Natural killer cell treated with Interleukin-12 subunit alpha and Interleukin-12 subunit beta and Interleukin-15 and Interleukin-18, amount 100 ng/mL, for 72 hours (primary cell): ENCODE results near the gene ANP32E. TPM values are rescaled to one million over a fixed set of nuclear protein-coding genes. Genes with fewer than 3 reads are reported as not detected.
"Not testable (repeated sequence)": the region's sequence is repeated elsewhere in the genome, so short reads cannot be mapped to it uniquely, and the experiment has no call there.

Experiments used
- ATAC-seq, 2 donors: fragments of 150-1000 bp; cut with Tn5 transposase in 1 of 2; sonication (Bioruptor Pico), chemical (Tn5 transposase) in 1 of 2; 2 replicates each; pipeline ENCODE4 v1.10.0; 2021
- DNase-seq: peaks from one replicate; pipeline ENCODE4 v3.0.0; 2022; ENCODE audit warnings: low spot score
- H3K27ac Mint-ChIP-seq, 2 donors: 1 replicate in 1 of 2; 2 replicates in 1 of 2; pipeline ENCODE4 v1.8.0; 2022; ENCODE audit warnings: mixed read lengths in 2 of 2, mild to moderate bottlenecking in 1 of 2, moderate library complexity in 1 of 2
- H3K27me3 Mint-ChIP-seq, 2 donors: 1 replicate in 1 of 2; 2 replicates in 1 of 2; pipeline ENCODE4 v1.8.0; 2022; ENCODE audit warnings: mixed read lengths in 2 of 2
- H3K36me3 Mint-ChIP-seq: one replicate; pipeline ENCODE4 v1.8.0; 2022; ENCODE audit warnings: mixed read lengths
- H3K4me1 Mint-ChIP-seq, 2 donors: 1 replicate in 1 of 2; 2 replicates in 1 of 2; pipeline ENCODE4 v1.8.0; 2022; ENCODE audit warnings: low read depth in 2 of 2, mixed read lengths in 2 of 2, mild to moderate bottlenecking in 1 of 2
- H3K4me3 Mint-ChIP-seq: one replicate; pipeline ENCODE4 v1.8.0; 2022; ENCODE audit warnings: mixed read lengths
- H3K9me3 Mint-ChIP-seq: 2 replicates; pipeline ENCODE4 v1.8.0; 2022; ENCODE audit warnings: mixed read lengths
- total RNA-seq, 2 donors: library from RNA; stranded (reverse); gene quantifications; one replicate each; pipeline ENCODE4 v1.2.3, GENCODE V29; 2022

ANP32E gene
- total RNA-seq, 2 donors from 2014 or later: 157 to 164 TPM

DNA sequence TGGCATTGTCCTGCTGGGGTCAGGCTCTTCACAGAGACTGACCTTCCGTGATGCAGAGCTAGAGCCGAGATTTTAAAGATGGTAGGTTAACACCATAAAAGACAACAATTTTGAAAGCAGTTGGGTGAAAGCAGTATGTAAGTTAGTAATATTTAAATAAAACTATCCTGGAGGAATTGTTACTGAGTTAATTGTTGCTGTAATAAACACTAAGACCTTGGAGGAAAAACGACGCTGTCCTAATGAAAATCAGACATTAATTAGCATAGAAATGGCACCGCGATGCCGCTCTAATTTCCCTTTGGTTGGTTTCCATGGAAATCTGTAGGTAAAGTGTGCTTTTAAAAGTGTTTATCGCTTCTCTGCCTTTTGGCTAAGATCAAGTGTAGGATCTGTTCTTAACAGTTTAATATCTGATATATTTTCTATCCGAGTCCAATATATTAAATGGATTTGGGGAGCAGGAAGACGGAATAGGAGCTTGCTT lies 745 bp upstream of the ANP32E start:
- no peak for ATAC-seq
- Mint-ChIP-seq H3K4me3 (no peak overlapping the region), H3K9me3 (no peaks in the 10 kb centered on the region), H3K27me3 (peaks cover 0 to 2% of the 10 kb centered on the region in 2 donors), H3K4me1 (peaks cover 13 to 18% of the 10 kb centered on the region in 2 donors), H3K36me3 (no peaks in the 10 kb centered on the region), H3K27ac (no peak overlapping the region)
- no peak for DNase-seq

DNA sequence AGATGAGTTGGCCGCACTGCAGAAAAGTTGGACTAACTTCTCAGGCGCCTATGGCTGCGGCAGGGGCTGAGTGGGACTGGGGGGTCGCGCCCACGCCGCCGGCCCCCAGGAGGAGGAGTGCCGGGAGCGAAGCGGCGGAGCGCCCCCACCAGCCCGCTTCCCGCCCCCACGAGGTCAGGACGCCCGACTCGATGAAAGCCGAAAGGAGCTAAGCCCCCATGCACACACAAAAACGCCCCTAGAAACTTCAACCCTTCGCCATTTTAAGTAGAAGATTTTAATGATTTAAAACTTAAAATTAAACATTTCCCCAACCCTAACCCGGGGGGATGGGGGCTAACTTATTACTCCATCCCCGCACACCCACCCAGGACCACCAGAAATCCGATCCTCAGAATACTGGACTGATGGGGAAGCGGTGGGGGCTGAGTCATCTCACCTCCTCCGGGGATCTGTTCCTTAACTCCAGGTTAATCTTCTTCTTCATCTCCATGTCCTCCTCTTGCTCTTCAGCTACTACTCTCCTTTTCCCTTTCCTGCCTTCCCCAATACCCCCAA lies 539 bp downstream of the ANP32E start:
- H3K4me1 Mint-ChIP-seq: peaks cover 13 to 18% of the 10 kb centered on the region in 2 donors
- no peak overlapping the region for H3K27ac Mint-ChIP-seq
- peak in 1 of 2 donors; percentile 2 for ATAC-seq
- DNase-seq: no peak
- H3K27me3 Mint-ChIP-seq: peaks cover 0 to 2% of the 10 kb centered on the region in 2 donors
- no peak overlapping the region for H3K4me3 Mint-ChIP-seq
- no peaks in the 10 kb centered on the region for H3K36me3 Mint-ChIP-seq
- H3K9me3 Mint-ChIP-seq: no peaks in the 10 kb centered on the region

DNA sequence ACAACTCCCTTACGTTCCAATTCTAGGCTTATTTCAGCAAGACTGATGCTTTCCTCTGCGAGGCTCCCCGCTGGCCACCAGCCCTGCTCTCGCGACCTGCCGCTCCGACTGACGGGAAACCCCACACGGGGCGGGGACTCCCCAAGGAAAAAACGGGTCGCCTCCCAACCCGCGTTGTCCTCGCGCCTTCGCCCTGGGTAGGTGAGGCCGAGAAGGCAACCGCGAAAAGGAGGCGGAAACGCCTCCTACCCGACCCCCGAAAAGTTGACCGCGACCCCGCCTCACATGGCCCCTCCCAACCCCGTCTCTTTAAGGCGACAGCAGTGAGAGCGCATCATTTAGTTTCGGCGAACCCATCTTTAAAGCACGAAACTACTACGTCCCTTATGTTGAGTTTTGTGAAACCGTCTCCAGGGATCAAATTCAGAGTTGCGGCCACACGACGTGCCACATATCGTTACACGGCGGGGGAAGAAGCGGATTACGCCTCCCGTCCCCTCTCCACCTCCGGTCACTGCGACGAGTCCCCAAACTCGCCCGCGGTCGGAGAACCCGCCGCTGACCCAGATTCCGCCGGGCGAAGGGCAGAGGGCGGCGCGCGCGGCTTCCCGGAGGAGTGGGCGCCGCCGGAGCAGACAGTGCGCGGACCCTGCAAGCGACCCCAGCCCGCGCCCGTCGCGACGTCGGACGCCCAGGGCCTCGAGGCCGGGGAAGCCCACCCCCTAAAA lies 1.2 kb downstream of the ANP32E start:
- DNase-seq (peak; percentile 97), ATAC-seq (peak; percentile 78 to 83)
- Mint-ChIP-seq H3K9me3 (no peaks in the 10 kb centered on the region), H3K4me3 (no peak overlapping the region), H3K36me3 (no peaks in the 10 kb centered on the region), H3K4me1 (peaks cover 13 to 18% of the 10 kb centered on the region in 2 donors), H3K27me3 (peaks cover 0 to 2% of the 10 kb centered on the region in 2 donors), H3K27ac (no peak overlapping the region)

- DNase-seq (no peak), ATAC-seq (no peak)
- Mint-ChIP-seq H3K9me3 (no peaks in the 10 kb centered on the region), H3K27ac (no peak overlapping the region), H3K4me1 (peaks cover 13 to 18% of the 10 kb centered on the region in 2 donors), H3K27me3 (peaks cover 0 to 2% of the 10 kb centered on the region in 2 donors), H3K36me3 (no peaks in the 10 kb centered on the region), H3K4me3 (no peak overlapping the region)
Measured at GRCh38 chr1:150234309-150234565, 1.7 kb downstream of the ANP32E start.

DNA sequence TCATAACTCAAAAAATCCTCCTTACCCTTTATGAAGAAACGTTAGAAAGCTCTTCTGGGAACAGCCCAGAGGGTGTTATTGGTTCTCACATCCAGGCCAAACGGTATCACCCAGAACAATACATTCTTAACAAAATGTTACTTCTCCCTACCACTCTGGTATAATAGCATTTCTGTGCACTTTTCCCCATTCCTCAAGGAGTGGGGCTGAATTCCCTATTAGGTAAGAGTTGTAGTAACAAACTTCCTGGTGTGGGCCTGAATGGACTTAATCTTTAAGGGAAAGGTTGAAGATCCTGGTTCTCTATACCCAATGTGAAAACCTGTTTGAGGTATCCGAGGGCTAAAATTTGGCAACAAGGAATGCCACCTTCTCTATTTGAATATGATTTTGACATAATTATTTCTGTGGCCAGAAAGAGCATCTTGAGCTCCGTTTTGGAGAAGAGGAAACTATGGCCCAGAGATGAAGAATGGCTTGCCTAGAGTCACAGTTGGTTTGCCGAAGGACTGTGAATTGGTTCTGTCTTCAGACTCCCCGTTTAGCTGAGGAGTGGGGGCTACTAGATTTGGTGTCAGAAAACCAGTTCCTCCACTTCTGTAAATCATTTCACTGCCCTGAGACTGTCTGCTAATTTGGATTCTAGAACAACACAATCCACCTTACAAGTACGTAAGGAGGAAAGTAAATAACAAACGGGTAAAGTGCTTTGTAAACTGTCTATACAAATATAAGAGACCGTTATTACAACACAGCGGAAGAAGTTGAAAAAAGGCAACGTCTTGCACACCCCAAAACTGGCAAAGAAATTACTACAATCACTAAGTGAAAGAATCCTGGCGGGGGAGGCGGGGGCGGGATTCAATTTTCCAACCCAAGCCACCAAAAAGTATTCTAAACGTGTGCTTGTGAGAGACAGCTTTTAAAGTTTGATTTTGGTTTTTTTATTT lies 2.3 kb downstream of the ANP32E start:
- no peak overlapping the region for H3K27ac Mint-ChIP-seq
- peaks cover 5% of the 10 kb centered on the region for H3K36me3 Mint-ChIP-seq
- no peak overlapping the region for H3K4me3 Mint-ChIP-seq
- H3K27me3 Mint-ChIP-seq: peaks cover 0 to 2% of the 10 kb centered on the region in 2 donors
- no peak for DNase-seq
- ATAC-seq: no peak
- no peaks in the 10 kb centered on the region for H3K9me3 Mint-ChIP-seq
- peaks cover 13 to 18% of the 10 kb centered on the region in 2 donors for H3K4me1 Mint-ChIP-seq

DNA sequence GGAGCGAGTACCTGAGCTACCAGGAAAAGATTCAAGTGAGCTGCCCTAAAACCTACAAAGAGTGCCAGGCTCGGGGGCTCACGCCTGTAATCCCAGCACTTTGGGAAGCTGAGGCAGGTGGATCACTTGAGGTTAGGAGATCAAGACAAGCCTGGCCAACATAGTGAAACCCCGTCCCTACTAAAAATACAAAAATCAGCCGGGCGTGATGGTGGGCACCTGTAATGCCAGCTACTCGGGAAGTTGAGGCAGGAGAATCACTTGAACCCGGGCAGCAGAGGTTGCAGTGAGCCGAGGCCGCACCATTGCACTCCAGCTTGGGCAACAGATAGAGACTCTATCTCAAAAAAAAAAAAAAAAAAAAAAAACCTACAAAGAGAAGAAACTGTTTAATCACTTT lies 3.0 kb downstream of the ANP32E start:
- not testable (repeated sequence) for H3K36me3 Mint-ChIP-seq, ATAC-seq, H3K9me3 Mint-ChIP-seq, H3K27ac Mint-ChIP-seq, H3K27me3 Mint-ChIP-seq, H3K4me3 Mint-ChIP-seq, DNase-seq
- peaks cover 13 to 18% of the 10 kb centered on the region in 2 donors for H3K4me1 Mint-ChIP-seq

- not testable (repeated sequence) for H3K27me3 Mint-ChIP-seq, ATAC-seq, H3K4me3 Mint-ChIP-seq, H3K9me3 Mint-ChIP-seq, H3K27ac Mint-ChIP-seq, DNase-seq
- H3K4me1 Mint-ChIP-seq: peaks cover 10 to 19% of the 10 kb centered on the region in 2 donors
- H3K36me3 Mint-ChIP-seq: peaks cover 33% of the 10 kb centered on the region
Measured at GRCh38 chr1:150228246-150228645, 7.7 kb downstream of the ANP32E start.

GRCh38 chr1:150227228-150227627 lies 8.7 kb downstream of the ANP32E start:
- H3K4me1 Mint-ChIP-seq: peaks cover 5 to 13% of the 10 kb centered on the region in 2 donors
- no peaks in the 10 kb centered on the region for H3K9me3 Mint-ChIP-seq
- H3K27me3 Mint-ChIP-seq: no peaks in the 10 kb centered on the region
- DNase-seq (no peak), ATAC-seq (no peak)
- no peak overlapping the region for H3K27ac Mint-ChIP-seq
- H3K36me3 Mint-ChIP-seq: peaks cover 38% of the 10 kb centered on the region
- H3K4me3 Mint-ChIP-seq: no peak overlapping the region

GRCh38 chr1:150226486-150226885 lies 9.4 kb downstream of the ANP32E start:
- H3K36me3 Mint-ChIP-seq: peaks cover 38% of the 10 kb centered on the region
- no peaks in the 10 kb centered on the region for H3K9me3 Mint-ChIP-seq
- DNase-seq: no peak
- no peaks in the 10 kb centered on the region for H3K27me3 Mint-ChIP-seq
- H3K27ac Mint-ChIP-seq: peak overlapping the region; percentile 5 to 45
- H3K4me3 Mint-ChIP-seq: no peak overlapping the region
- ATAC-seq: no peak
- peaks cover 5 to 13% of the 10 kb centered on the region in 2 donors for H3K4me1 Mint-ChIP-seq

DNA sequence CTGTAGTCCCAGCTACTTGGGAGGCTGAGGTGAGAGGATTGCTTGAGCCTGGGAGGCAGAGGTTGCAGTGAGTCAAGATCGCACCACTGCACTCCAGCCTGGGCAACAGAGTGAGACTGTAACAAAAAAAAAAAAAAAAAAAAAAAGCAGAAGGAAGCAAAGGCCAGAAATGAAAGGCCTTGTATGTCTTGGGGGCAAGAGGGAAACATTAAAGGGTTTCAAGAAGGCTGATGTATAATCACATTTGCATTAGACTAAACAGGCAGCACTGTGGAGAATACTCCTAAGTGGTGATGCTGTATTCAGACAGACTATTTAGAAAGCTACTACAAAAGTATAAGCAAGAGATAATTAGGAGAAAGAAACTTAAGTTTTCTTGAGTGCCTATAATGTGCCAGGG lies 10.4 kb downstream of the ANP32E start:
- peaks cover 5 to 13% of the 10 kb centered on the region in 2 donors for H3K4me1 Mint-ChIP-seq
- no peak overlapping the region for H3K27ac Mint-ChIP-seq
- no peaks in the 10 kb centered on the region for H3K27me3 Mint-ChIP-seq
- no peak overlapping the region for H3K4me3 Mint-ChIP-seq
- peaks cover 38% of the 10 kb centered on the region for H3K36me3 Mint-ChIP-seq
- H3K9me3 Mint-ChIP-seq: no peaks in the 10 kb centered on the region
- DNase-seq: no peak
- ATAC-seq: no peak

DNA sequence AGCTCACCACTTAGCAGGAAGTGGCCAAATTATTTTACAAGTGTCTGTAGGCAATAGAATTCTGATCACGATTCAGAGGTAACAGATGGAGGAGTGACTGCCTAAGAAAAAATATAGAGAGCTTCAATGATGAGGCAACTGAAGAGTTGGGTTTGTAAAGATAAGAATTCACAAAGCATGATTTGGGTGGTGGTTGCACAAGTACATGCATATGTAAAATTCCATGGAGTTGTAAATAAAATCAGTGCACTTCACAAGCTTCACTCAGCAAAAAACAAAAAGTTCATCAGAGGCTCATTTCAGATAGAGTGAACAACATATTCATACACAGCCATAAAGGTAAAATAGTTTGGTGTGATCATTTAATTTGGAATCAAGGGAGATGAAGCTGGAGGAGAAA lies 10.9 kb downstream of the ANP32E start:
- DNase-seq (no peak), ATAC-seq (no peak)
- Mint-ChIP-seq H3K27ac (peak overlapping the region in 1 of 2 donors; percentile 15), H3K4me3 (no peak overlapping the region), H3K27me3 (no peaks in the 10 kb centered on the region), H3K9me3 (no peaks in the 10 kb centered on the region), H3K36me3 (peaks cover 38% of the 10 kb centered on the region), H3K4me1 (peaks cover 5 to 13% of the 10 kb centered on the region in 2 donors)

DNA sequence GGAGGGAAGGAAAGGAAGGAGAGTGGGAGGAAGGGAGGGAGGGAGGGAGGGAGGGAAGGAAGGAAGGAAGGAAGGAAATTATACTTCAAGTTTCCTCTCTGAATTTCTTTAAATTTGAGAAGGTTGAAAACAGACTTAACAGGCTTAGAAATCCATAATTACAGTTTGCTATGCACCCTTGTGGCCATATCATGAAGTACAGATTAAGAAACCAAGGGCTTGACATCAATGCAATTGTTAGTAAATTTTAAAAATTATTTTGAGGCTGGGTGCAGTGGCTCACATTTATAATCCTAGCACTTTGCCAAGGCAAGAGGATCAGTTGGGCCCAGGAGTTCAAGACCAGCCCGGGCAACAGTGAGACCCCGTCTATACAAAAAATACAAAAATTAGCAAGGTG lies 14.4 kb downstream of the ANP32E start:
- ATAC-seq: no peak
- H3K27me3 Mint-ChIP-seq: no peaks in the 10 kb centered on the region
- peaks cover 26% of the 10 kb centered on the region for H3K36me3 Mint-ChIP-seq
- H3K9me3 Mint-ChIP-seq: no peaks in the 10 kb centered on the region
- H3K4me1 Mint-ChIP-seq: peaks cover 5 to 9% of the 10 kb centered on the region in 2 donors
- H3K4me3 Mint-ChIP-seq: no peak overlapping the region
- no peak for DNase-seq
- H3K27ac Mint-ChIP-seq: no peak overlapping the region

- H3K27ac Mint-ChIP-seq, ATAC-seq, H3K27me3 Mint-ChIP-seq, H3K9me3 Mint-ChIP-seq, H3K36me3 Mint-ChIP-seq, DNase-seq, H3K4me3 Mint-ChIP-seq: not testable (repeated sequence)
- peaks cover 13 to 18% of the 10 kb centered on the region in 2 donors for H3K4me1 Mint-ChIP-seq
Measured at GRCh38 chr1:150215855-150216254, 20.1 kb downstream of the ANP32E start.
